ENCODE measurements around the gene TMEM204.

DNA sequence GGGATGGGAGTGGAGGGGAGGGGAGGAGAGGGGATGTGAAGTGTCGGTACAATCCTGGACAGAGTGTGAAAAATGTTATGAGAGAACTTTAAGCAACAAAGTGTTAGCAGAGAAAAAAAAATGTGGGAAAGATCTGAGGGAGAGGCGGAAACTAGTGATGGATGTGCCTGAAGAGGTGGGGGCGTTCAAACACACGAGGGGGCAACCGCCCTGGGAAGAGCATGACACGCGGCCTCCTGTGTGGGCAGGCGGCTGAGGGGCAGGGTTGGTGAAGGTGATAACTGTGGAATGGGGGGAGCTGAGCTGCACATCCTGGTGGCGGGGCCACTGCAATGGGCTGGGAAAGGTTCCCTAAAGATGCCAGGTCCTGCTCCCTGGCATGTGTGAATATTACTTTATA lies 48.3 kb downstream of the TMEM204 start:
- no peak for TF ChIP-seq ZFX (IDR thresholded peaks at IDR 0.05; ENCODE audit: borderline replicate concordance)
- TF ChIP-seq, protein P1, sequence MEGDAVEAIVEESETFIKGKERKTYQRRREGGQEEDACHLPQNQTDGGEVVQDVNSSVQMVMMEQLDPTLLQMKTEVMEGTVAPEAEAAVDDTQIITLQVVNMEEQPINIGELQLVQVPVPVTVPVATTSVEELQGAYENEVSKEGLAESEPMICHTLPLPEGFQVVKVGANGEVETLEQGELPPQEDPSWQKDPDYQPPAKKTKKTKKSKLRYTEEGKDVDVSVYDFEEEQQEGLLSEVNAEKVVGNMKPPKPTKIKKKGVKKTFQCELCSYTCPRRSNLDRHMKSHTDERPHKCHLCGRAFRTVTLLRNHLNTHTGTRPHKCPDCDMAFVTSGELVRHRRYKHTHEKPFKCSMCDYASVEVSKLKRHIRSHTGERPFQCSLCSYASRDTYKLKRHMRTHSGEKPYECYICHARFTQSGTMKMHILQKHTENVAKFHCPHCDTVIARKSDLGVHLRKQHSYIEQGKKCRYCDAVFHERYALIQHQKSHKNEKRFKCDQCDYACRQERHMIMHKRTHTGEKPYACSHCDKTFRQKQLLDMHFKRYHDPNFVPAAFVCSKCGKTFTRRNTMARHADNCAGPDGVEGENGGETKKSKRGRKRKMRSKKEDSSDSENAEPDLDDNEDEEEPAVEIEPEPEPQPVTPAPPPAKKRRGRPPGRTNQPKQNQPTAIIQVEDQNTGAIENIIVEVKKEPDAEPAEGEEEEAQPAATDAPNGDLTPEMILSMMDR (IDR thresholded peaks at IDR 0.05): no peak

Data from 22Rv1 (cell line).